Esophagus muscularis mucosa (tissue), 4 donors: ENCODE results near the gene GLG1.
"Not testable (repeated sequence)": the region's sequence is repeated elsewhere in the genome, so short reads cannot be mapped to it uniquely, and the experiment has no call there.

Source experiments
- EP300 ChIP-seq: sonication (generic); formaldehyde crosslinking; IDR thresholded peaks from one replicate; pipeline ENCODE4 v1.6.1; 2017; ENCODE audit warnings: antibody characterized with exemption
- POLR2A ChIP-seq: fragments of 450-650 bp; IDR thresholded peaks from one replicate; pipeline ENCODE4 v1.6.1; 2017; ENCODE audit warnings: antibody characterized with exemption, moderate library complexity, mild to moderate bottlenecking, low read depth
- POLR2AphosphoS5 ChIP-seq, 2 donors: sonication (generic); formaldehyde crosslinking; IDR thresholded peaks; one replicate each; pipeline ENCODE4 v1.6.1; 2017; ENCODE audit warnings: antibody characterized with exemption in 2 of 2
- TF ChIP-seq, protein P1 (sequence below), 3 experiments: fragments of 200-600 bp in 2 of 3; fragments of 450-650 bp in 1 of 3; sonication (generic) in 2 of 3; IDR thresholded peaks; one replicate each; pipeline ENCODE4 v1.5.1; 2017 to 2019; ENCODE audit warnings: antibody characterized with exemption in 3 of 3, mild to moderate bottlenecking in 2 of 3, moderate library complexity in 1 of 3

- TF ChIP-seq, protein P1, sequence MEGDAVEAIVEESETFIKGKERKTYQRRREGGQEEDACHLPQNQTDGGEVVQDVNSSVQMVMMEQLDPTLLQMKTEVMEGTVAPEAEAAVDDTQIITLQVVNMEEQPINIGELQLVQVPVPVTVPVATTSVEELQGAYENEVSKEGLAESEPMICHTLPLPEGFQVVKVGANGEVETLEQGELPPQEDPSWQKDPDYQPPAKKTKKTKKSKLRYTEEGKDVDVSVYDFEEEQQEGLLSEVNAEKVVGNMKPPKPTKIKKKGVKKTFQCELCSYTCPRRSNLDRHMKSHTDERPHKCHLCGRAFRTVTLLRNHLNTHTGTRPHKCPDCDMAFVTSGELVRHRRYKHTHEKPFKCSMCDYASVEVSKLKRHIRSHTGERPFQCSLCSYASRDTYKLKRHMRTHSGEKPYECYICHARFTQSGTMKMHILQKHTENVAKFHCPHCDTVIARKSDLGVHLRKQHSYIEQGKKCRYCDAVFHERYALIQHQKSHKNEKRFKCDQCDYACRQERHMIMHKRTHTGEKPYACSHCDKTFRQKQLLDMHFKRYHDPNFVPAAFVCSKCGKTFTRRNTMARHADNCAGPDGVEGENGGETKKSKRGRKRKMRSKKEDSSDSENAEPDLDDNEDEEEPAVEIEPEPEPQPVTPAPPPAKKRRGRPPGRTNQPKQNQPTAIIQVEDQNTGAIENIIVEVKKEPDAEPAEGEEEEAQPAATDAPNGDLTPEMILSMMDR (IDR thresholded peaks at IDR 0.05) = not testable (repeated sequence)
- not testable (repeated sequence) for TF ChIP-seq POLR2A; POLR2AphosphoS5 (IDR thresholded peaks at IDR 0.05); EP300
Observed at GRCh38 chr16:74422086-74422485, 184.8 kb downstream of the GLG1 start.
